OCI-M2 (cell line): ENCODE results near the gene EXD3.
"Not testable (repeated sequence)": the region's sequence is repeated elsewhere in the genome, so short reads cannot be mapped to it uniquely, and the experiment has no call there.

ENCODE experiments used
- DNase-seq: peaks from one replicate; lab custom pipeline; 2025; ENCODE audit not compliant: unreplicated experiment; lab: John Stamatoyannopoulos, UW

Gene EXD3

DNA sequence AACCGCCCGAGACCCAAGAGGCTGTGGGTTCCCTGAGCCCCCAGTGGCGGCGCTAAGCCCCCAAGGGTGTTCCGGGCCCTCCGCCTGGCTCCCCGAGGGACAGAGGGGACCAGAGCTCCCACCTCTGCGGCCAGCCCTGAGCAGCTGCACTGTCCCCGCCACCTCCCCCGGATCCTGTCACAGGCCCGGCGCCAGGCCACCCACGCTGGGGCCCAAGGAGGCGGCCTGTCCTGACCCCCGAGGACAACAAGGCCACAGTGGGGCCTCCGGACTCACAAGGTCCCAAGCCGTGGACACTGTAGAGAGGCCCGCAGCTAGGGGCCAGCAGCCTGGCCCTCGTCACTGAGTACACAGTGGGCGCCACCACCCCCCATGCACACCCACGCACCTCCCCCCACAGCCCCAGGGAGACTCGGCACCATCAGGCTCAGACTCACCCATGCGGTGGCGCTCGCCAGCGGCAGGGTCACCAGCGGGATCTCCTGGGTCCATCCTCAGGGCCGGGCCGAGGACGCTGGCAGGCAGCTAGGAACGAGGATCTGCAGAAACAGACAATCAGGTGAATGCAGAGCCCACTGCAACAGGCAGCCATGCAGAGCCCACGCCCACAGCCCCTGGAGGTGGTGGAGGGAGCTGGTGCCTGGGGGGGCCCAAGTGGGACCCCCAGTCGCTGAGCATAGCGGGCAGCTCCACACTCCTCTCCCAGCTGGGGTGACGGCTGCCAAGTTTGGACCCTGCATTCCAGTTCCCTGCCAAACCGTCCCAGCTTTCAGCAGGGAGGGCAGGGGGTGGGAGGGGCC, 27.9 kb downstream of the EXD3 start:
- no peak for DNase-seq

DNA sequence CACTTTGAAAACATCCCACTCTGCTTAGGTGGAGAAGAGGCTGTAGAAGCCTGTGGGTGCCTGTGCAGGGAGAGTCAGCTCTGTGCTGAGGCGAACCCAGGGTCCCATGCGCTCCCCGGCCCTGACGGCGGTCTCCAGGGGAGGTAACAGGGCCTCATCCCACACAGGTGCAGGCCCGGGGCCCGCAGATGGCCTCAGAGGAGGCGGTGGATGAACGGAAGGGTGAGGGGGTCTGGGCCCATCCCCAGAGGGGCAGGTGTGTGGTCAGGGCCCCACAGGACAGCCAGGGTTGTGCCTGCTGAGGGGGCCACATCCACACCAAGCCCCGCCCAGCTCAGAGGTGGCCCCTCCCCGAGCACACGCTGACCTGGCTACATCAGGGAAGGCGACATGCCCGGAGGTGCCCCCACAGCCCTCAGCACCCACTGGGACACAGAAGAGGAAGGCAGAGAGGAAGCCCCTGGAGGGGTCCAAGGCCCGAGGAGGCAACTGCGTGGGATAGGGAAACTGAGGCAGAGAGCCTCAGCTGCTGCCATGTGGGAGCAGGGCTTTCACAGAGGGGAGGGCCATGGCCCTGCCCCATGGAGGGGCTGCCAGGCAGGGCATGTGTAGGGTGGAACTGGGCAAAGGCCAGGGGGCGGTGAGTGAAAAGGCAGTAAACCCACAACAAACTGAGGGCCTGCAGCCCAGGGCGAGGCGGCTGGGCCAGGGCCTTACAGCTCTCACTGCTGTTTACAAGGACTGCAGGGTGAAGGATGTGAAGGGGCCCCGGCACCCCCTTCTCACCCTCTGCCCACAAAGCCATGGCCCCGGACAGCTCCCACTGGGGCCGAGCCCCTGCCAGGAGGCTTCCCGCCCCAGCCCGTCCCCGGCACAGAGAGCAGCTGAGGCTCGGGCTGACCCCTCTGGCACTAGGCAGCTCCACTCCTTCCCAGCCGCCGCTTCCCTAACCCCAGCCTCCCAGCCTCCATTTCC, 29.5 kb downstream of the EXD3 start:
- DNase-seq = no peak

DNA sequence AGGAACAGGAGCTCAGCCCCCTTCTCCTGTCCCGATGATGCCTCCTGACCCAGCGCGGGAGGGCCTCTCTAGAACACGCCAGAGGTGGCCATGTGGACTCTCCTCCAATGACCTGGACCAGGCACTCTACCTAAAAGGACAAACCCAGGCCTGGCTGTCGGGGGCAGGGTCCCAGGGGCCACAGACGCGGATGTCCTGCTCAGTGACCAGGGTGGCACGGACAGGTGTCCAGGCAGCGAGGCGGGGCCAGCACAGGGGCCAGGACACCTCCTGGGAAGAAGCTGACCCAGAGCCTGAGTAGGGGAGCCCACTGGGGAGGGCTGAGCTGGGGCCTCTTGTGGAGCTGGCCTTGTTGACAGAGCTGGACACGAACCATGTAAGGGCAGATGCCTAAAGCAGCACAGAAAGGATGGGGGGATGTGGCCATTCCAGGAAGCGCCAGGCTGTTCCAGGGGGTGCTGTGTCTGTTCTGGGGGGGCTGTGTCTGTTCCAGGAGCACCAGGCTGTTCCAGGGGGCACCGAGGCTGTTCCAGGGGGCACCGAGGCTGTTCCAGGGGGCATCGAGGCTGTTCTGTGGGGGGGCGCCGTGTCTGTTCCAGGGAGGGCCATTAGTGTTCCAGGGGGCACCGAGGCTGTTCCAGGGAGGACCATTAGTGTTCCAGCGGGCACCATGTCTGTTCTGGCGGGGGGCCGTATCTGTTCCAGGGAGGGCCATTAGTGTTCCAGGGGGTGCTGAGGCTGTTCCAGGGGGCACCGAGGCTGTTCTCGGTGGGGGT, 30.5 kb downstream of the EXD3 start:
- no peak for DNase-seq

DNA sequence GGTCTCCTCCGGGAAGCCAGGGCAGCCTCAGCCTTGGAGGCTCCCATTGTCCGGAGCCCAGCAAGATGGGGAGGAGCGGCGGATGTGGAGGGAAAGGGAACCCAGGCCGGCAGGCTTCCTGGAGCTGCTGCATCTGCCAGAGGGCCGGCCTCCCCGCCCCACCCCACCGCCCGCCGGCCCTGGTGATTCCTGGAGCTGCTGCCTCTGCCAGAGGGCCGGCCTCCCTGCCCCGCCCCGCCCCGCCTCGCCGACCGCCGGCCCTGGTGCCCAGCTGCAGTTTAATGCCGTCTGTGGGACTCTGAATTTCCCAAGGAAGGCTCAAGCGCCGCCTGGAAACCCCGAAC, 31.6 kb downstream of the EXD3 start:
- DNase-seq = no peak

DNA sequence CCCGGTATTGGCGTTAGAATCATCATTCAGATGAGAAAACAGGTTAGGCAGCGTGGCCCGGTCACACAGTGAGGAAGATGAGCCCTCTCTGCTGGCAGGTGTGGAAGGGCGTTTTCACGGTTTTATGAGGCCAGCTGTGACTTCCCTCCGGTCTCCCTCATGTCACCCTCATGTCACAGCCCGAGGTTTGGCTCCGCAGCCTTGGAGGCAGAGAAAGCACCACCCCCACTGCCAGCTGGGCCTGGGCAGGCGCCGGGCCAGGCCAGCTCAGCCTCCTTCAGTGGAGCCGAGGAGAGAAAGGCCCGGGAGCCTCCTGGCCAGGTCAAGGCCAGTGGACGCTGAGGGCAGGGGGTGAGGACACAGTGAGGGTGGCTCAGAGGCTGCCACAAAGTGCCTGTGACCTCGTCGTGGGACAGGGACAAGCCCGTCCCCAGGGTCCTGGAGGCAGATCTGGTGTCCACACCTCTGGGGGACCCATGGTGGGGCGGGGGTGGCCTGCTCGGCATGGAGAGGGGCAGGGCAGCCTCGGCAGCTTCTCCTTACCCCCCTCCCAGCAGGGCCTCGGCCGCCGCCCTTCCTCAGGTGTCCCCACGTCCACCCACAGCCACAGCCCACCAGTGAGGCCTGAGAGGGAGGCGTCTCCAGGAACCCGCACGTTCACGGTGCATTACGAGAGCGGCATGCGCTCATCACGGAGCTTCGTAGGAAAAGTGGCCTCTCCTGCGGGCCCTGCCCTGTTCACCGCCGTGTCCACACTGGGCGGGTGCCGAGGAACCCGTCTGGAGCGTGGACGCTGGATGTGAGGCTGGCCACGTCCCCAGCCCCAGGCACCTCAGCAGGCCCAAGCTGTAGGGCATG, 32.2 kb downstream of the EXD3 start:
- no peak for DNase-seq

DNA sequence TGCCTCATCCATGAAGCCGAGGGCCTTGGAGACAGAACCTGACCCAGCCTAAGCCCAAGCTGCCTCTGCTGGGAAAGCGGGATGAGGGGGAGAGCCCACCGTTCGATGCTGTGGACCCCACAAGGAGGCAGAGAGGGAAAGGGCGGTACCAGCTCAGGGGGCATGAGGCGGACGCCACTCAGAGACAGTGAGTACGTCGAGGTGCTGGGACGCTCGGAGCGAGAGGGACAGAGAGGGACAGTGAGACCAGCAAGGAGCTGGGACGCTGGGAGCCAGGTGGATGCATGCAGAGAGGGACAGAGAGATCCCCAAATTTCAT, 33.6 kb downstream of the EXD3 start:
- no peak for DNase-seq

DNA sequence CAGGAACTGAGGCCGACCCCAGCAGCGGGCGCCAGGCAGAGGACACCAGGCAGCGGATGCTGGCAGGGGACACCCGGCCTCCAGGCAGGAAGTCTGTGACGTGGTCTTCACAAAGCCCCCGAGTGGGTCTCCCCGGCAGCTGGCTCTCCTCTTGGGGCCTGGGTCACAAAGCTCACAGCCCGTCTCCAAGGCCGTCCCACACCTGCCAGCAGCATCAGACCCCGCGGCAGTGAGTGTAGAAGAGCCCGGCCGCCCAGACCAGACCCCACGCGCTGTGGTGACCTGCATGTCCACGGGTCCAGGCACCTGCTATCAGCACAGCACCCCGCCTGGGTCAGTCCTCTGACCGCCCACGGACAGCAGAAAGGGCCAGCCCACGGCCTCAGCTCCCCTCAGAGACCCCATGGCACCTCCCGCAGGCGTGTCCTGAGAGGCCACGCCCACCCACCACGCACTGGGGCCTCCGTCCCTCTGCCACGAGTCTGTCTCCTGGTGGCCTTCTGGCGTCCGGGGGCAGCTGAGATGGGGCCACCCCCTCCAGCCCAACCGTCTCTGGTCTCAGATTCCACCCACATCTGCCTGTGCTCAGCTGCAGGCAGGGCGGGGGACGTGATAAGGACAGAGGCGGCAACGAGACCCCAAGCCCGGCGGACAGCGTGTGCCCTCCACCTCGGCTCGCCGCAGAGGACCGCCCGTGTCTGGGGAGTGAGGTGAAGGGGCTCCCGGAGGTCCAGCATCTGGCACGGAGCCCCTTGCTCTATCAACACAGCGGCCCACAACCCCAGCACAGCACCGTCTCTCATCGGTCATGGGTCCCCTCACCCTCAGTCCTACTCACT, 34.2 kb downstream of the EXD3 start:
- DNase-seq = no peak

DNA sequence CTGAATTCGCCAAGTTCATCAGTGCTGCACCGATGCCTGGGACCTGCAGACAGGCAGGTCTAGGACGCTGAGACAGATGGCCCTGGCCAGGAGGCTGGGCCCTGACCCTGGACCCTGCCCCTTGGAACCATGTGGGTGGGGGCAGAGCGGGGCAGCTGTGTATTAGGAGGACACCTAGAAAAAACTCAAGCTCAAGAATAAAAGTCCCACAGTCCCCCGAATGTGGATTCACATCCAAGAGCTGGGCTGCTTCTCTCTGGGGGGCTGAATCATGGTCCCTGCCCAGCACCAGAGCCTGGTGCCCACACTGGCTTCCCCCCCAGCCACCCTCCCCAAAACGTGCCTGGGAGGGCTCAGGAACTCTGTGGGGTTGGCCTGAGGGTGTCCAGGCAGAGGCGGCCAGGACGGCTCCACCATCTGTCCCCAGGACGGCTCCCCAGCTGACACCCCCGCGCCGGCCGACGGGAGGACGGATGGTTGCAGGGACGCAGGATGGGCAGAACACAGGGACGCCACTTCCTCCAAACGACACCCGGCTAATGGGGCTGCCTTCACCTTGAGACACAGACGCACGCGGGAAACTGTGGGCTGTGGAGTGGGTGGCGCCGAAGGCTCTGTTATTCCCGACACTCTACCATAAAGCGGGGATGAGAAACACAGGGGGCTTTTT, 34.9 kb downstream of the EXD3 start:
- no peak for DNase-seq

DNA sequence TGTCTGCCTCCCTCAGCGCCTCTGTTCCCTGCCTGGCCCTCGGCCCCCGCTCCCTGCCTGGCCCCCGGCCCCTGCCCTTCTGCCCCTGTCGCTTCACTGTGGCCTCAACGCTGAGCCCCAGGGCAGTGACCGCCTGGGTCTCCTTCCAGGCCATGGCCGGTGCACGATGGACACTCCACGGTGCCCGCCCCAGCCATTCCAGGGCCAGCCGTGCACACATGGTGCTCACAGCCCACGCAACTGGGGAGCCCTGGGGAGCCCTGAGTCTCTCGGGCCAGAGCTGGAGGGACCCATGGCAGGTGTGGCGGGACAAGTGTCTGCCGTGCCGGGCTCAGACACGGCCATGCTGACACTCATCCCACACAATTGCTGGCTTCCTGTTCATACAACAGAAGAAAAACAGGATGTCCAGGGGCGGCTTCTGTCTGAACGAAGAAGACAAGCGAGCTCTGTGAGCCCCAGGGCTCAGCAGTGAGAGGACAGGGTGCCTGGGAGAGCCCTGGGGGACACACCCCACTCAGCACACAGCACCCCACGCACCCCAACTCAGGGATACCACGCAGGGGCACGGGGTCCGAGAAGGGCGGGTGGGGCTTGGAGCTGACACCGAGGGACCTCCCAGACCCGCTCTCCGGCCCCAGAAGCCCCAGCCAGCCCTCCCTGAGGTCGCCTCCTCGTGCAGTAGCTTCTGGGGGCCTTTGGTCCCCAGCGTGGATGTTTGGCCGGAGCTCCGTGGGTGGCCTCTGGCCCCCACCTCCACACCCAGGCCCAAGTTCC, 35.7 kb downstream of the EXD3 start:
- no peak for DNase-seq

DNA sequence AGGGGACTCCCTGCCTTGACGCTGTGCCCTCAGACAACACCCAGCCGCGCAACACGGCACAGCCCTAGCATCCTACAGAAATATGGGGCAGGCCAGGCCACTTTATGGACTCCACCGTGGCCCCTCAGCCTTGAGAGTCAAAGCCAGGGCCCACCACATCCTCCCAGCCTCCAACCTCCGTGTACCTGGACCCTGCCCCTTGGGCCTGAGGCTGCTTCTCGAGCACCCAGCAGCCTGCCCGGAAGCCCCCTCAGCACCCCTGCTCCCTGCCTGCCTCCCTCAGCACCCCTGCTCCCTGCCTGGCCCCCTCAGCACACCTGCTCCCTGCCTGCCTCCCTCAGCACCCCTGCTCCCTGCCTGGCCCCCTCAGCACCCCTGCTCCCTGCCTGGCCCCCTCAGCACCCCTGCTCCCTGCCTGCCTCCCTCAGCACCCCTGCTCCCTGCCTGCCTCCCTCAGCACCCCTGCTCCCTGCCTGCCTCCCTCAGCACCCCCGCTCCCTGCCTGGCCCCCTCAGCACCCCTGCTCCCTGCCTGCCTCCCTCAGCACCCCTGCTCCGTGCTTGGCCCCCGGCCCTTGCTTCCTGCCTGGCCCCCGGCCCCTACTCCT, 36.4 kb downstream of the EXD3 start:
- DNase-seq = not testable (repeated sequence)

DNA sequence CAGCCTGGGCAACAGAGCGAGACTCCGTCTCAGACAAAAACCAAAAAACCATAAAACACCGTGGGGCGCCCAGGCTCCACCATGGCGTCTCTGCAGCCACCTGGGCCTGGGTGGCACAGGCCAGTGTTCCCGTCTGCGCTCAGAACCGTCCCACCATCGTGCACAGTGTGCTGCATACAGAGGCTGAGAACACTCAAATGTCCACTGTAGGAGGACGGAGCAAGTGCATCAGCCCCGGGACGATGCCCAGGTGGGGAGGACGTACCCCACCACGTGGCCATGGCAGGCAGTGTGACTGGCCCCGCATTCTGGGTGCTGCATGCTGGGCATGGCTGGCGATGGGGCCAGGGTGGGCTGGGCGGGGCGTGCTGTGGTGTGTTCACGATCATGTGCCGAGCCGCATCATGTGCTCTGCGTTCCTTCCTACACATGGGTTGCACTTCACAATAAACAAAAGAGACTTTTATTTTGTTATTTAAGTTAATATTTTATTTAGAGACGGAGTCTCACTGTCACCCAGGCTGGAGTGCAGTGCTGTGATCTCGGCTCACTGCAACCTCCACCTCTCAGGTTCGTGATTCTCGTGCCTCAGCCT, 37.8 kb downstream of the EXD3 start:
- no peak for DNase-seq

DNA sequence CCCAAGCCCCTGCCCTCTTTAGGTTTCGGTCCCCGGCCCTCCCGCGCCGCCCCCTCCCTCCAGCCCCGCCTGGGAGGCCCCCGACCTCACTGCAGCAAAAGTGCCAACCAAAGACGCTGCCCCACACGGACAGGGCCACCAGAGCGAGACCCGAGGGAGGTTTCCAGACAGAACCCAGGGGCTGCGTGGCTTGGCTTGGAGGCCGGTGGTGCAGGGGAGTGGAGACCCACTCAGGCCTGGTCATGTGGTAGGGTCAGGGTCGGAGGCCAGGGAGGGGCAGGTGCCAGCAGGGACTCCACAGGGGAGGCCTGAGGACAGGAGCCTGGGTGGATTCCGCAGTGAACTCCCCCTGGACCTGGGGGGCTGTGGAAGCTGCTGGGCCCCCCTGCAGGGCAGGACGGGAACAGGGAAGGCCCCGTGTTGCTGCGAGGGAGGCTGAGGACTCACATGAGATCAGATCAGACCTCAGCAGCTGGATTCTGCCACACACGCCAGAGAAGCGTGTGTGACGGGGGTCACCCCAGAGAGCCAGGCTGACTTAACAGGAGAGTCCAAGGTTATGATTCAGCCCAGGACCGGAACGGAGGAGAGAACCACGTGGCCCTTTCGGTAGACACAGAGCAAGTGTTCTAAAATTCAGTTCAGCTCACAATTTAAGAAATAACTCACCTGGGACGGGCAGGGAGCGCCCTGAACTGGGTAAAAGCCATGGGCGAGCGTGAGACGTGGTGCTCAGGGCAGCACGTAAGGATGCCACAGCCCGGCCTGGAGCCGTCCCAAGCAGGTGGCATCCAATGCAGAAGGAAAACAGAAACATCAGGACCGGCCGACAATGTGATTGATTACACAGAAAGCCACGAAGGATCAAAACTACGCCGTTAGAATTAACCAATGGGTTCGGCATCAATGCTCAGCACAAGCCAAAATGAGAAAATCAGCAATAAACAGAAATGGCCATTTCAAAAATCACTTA, 38.9 kb downstream of the EXD3 start:
- no peak for DNase-seq

DNA sequence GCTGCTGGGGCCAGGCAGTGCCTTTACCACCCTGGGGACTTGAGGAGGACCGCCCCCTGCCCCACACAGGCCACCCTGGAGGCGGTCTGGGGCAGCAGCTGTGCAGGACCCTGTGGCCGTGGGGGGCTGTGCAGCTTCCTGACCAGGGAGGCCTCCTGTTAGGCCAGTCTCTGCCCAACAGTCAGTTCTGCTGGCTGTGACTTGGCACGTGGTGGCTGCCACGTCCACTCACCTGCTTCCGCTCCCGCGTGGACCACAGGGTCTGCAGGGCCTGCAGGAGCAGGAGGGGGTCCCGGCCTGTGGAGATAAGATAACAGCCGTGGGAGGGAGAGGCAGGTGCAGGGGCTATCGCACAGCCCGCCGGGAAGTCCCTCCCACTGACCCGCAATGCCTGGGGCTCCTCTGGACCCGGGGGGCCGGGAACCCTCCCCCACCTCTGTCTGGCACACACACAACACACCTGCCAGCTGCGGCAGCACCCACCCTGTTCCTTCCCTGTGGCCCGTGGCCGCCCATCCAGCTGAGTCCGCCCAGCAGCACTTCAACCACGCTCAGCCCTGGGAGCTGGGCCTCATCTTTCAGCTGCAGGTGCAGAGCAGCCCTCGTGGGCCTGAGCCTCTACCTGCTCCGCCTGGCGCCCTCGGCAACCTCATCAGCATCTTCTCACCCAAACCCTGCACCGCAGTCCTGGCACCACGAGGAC, 39.7 kb downstream of the EXD3 start:
- no peak for DNase-seq

DNA sequence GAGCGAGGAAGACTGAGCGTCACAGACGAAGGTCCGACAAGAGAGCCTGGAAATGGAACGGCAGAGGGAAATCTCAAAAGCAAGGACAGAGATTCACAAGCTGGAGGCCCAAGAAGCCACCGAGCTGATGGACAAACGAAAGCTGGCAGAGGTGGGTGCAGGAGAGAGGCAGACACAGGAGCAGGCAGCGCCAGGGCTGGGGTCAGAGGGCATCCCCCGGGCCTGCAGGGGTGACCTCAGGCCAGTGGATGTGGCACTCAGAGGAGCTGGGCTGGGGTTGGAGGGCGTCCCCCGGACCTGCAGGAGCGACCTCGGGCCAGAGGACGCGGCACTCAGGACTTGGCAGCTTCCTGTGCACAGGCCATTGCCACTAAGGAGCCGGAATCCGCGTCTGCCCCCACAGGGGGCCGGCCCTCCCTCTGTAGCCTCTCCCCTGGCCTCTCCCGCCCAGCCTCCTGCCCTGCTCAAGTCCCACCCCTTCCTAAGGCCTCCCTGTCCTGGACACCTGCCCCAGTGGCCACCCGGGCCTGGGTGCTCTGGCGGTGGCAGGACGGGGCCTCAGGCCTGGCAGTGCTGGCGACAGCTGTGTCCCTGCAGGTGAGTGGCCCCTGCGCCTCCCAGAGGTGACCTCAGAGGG, 40.4 kb downstream of the EXD3 start:
- DNase-seq = no peak
